Brain microvascular endothelial cell (primary cell): ENCODE measurements around the gene FANCI.

Experiments
- DNase-seq: peaks from one replicate; pipeline ENCODE4 v3.0.0-alpha.2; 2020
- H3K27ac ChIP-seq: fragments of 250-450 bp; sonication (Bioruptor Pico); 2 replicates; pipeline ENCODE4 v1.5.1; 2020; ENCODE audit warnings: mild to moderate bottlenecking, moderate library complexity
- H3K27me3 ChIP-seq: fragments of 250-450 bp; sonication (Bioruptor Pico); replicated peaks from 2 replicates; pipeline ENCODE4 v1.5.1; 2020; ENCODE audit warnings: mild to moderate bottlenecking
- H3K36me3 ChIP-seq: fragments of 250-450 bp; sonication (Bioruptor Pico); replicated peaks from 2 replicates; pipeline ENCODE4 v1.5.1; 2020; ENCODE audit warnings: mild to moderate bottlenecking
- H3K4me3 ChIP-seq: 2 replicates; pipeline ENCODE4 v1.5.1; 2011; ENCODE audit warnings: low read depth, mild to moderate bottlenecking, control low read depth, low read length, moderate library complexity
- CTCF ChIP-seq: IDR thresholded peaks from 2 replicates; pipeline ENCODE4 v1.5.1; 2011; ENCODE audit warnings: low read depth, mild to moderate bottlenecking, moderate library complexity, low read length, control low read depth, inconsistent platforms; ENCODE audit errors: missing control alignments
- in situ Hi-C: cut with HindIII; loops from 2 replicates; pipeline ENCODE4 v1.10.0; 2017; ENCODE audit warnings: low sequenced_read_pairs, low pct_ligation_motif_present

The FANCI gene

GRCh38 chr15:89316504-89316903 is 72.7 kb downstream of the FANCI start:
- Histone ChIP-seq H3K4me3 (no peak overlapping the region), H3K36me3 (peaks cover 68% of the 10 kb centered on the region), H3K27me3 (no peaks in the 10 kb centered on the region), H3K27ac (no peak overlapping the region)
- no peak for TF ChIP-seq CTCF
- in situ Hi-C loops: no loop called here
- no peak for DNase-seq

GRCh38 chr15:89317186-89317720 is 73.5 kb downstream of the FANCI start:
- in situ Hi-C loops: no loop called here
- no peak overlapping the region for H3K4me3 ChIP-seq
- no peak for DNase-seq
- no peak overlapping the region for H3K27ac ChIP-seq
- no peak for TF ChIP-seq CTCF
- no peaks in the 10 kb centered on the region for H3K27me3 ChIP-seq
- peaks cover 74% of the 10 kb centered on the region for H3K36me3 ChIP-seq

- Histone ChIP-seq H3K27me3 (no peaks in the 10 kb centered on the region), H3K36me3 (peaks cover 96% of the 10 kb centered on the region), H3K27ac (no peak overlapping the region), H3K4me3 (no peak overlapping the region)
- in situ Hi-C loops: no loop called here
- no peak for TF ChIP-seq CTCF
- no peak for DNase-seq
Observed at GRCh38 chr15:89319678-89320077, 75.9 kb downstream of the FANCI start.

GRCh38 chr15:89320200-89320599 is 76.4 kb downstream of the FANCI start:
- no peak for TF ChIP-seq CTCF
- in situ Hi-C loops: no loop called here
- H3K27me3 ChIP-seq: no peaks in the 10 kb centered on the region
- H3K4me3 ChIP-seq: no peak overlapping the region
- H3K27ac ChIP-seq: no peak overlapping the region
- no peak for DNase-seq
- peaks cover 94% of the 10 kb centered on the region for H3K36me3 ChIP-seq

- Histone ChIP-seq H3K27ac (no peak overlapping the region), H3K36me3 (peaks cover 94% of the 10 kb centered on the region), H3K27me3 (no peaks in the 10 kb centered on the region), H3K4me3 (no peak overlapping the region)
- in situ Hi-C loops: no loop called here
- no peak for TF ChIP-seq CTCF
- no peak for DNase-seq
Observed at GRCh38 chr15:89321521-89322410, 78.0 kb downstream of the FANCI start.
